ENCODE data around the gene NEK5. TPM values are rescaled to one million over a fixed set of nuclear protein-coding genes. Genes with fewer than 3 reads are reported as not detected.

The NEK5 gene
- total and polyA plus RNA-seq, 2 of the 8 experiments (the other 6 are each of a cell fraction or from before 2014, with no cell fraction given), result 0.12 to 0.35 TPM

DNA sequence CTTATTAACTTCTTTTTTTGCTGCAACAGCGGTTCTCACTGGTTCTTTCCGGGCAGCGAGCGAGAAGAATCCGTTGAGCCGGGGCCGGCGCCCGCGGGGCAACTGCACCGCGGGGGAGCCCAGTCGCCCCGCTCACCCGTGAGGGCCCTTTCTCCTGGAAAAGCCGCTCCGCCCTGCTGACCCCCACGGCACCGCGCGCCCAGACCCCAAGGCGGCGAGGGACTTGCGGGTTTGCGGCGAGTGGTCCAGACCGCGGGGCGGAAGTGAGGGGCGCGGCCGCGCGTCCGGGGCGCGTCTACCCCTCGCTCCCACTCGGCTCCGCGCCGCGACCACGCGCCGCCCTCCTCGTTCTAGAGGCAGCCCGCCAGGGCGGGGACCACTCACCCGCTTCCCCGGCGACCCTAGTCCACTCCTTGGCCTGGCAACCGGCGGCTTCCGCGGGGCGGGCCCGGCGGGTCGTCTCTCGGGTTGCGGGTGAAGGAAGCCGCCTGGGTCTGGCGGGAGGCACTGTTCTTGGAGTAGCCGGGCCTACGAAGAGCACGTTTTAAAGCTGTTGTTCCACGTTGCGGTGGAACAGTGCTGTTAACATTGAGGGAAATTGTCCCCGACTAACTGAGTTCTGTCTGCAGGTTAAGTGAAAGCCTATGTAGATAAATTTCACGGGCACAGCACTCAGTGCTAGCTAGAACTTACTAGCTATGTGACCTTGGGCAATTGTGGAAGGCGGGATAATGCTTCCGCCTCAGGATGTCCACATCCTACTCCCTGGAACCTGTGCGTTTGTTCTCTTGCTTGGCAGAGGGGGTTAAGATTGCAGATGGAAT, 30.5 kb upstream of the NEK5 start, which contains the start of gene NEK3 (continued):
- TF ChIP-seq, protein P1, sequence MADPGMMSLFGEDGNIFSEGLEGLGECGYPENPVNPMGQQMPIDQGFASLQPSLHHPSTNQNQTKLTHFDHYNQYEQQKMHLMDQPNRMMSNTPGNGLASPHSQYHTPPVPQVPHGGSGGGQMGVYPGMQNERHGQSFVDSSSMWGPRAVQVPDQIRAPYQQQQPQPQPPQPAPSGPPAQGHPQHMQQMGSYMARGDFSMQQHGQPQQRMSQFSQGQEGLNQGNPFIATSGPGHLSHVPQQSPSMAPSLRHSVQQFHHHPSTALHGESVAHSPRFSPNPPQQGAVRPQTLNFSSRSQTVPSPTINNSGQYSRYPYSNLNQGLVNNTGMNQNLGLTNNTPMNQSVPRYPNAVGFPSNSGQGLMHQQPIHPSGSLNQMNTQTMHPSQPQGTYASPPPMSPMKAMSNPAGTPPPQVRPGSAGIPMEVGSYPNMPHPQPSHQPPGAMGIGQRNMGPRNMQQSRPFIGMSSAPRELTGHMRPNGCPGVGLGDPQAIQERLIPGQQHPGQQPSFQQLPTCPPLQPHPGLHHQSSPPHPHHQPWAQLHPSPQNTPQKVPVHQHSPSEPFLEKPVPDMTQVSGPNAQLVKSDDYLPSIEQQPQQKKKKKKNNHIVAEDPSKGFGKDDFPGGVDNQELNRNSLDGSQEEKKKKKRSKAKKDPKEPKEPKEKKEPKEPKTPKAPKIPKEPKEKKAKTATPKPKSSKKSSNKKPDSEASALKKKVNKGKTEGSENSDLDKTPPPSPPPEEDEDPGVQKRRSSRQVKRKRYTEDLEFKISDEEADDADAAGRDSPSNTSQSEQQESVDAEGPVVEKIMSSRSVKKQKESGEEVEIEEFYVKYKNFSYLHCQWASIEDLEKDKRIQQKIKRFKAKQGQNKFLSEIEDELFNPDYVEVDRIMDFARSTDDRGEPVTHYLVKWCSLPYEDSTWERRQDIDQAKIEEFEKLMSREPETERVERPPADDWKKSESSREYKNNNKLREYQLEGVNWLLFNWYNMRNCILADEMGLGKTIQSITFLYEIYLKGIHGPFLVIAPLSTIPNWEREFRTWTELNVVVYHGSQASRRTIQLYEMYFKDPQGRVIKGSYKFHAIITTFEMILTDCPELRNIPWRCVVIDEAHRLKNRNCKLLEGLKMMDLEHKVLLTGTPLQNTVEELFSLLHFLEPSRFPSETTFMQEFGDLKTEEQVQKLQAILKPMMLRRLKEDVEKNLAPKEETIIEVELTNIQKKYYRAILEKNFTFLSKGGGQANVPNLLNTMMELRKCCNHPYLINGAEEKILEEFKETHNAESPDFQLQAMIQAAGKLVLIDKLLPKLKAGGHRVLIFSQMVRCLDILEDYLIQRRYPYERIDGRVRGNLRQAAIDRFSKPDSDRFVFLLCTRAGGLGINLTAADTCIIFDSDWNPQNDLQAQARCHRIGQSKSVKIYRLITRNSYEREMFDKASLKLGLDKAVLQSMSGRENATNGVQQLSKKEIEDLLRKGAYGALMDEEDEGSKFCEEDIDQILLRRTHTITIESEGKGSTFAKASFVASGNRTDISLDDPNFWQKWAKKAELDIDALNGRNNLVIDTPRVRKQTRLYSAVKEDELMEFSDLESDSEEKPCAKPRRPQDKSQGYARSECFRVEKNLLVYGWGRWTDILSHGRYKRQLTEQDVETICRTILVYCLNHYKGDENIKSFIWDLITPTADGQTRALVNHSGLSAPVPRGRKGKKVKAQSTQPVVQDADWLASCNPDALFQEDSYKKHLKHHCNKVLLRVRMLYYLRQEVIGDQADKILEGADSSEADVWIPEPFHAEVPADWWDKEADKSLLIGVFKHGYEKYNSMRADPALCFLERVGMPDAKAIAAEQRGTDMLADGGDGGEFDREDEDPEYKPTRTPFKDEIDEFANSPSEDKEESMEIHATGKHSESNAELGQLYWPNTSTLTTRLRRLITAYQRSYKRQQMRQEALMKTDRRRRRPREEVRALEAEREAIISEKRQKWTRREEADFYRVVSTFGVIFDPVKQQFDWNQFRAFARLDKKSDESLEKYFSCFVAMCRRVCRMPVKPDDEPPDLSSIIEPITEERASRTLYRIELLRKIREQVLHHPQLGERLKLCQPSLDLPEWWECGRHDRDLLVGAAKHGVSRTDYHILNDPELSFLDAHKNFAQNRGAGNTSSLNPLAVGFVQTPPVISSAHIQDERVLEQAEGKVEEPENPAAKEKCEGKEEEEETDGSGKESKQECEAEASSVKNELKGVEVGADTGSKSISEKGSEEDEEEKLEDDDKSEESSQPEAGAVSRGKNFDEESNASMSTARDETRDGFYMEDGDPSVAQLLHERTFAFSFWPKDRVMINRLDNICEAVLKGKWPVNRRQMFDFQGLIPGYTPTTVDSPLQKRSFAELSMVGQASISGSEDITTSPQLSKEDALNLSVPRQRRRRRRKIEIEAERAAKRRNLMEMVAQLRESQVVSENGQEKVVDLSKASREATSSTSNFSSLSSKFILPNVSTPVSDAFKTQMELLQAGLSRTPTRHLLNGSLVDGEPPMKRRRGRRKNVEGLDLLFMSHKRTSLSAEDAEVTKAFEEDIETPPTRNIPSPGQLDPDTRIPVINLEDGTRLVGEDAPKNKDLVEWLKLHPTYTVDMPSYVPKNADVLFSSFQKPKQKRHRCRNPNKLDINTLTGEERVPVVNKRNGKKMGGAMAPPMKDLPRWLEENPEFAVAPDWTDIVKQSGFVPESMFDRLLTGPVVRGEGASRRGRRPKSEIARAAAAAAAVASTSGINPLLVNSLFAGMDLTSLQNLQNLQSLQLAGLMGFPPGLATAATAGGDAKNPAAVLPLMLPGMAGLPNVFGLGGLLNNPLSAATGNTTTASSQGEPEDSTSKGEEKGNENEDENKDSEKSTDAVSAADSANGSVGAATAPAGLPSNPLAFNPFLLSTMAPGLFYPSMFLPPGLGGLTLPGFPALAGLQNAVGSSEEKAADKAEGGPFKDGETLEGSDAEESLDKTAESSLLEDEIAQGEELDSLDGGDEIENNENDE (IDR thresholded peaks at IDR 0.05; ENCODE audit: insufficient replicate concordance, low read length), result no peak
- TF ChIP-seq, protein P2, sequence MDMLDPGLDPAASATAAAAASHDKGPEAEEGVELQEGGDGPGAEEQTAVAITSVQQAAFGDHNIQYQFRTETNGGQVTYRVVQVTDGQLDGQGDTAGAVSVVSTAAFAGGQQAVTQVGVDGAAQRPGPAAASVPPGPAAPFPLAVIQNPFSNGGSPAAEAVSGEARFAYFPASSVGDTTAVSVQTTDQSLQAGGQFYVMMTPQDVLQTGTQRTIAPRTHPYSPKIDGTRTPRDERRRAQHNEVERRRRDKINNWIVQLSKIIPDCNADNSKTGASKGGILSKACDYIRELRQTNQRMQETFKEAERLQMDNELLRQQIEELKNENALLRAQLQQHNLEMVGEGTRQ (IDR thresholded peaks at IDR 0.05; ENCODE audit: low read length), result no peak; the same call in 1 of the 2 replicates
- TF ChIP-seq ASH2L (IDR thresholded peaks at IDR 0.05; ENCODE audit: low read length) (peak; percentile 84), SRF (IDR thresholded peaks at IDR 0.05; ENCODE audit: low read depth, low read length) (no peak), CREB1 (IDR thresholded peaks at IDR 0.05) (0 out of 2 replicates have a peak, but pooled peaks have one; percentile 9), SIN3A (conservative IDR thresholded peaks at IDR 0.05 in 1 of 2, IDR thresholded peaks at IDR 0.05 in 1 of 2; ENCODE audit: low read depth in 1 of 2, low read length in 2 of 2) (no peak), SIRT6 (IDR thresholded peaks at IDR 0.05; ENCODE audit: low read length) (no peak), CTBP2 (IDR thresholded peaks at IDR 0.05; ENCODE audit: borderline replicate concordance, insufficient read depth, insufficient read length, low read length) (no peak), CHD1 (IDR thresholded peaks at IDR 0.05; ENCODE audit: low read depth, low read length) (no peak)

All from H1 (cell line).